NCI-H446 treated with DMSO at 0.1 percent for 48 hours (cell line): ENCODE measurements around the gene CDC42EP1.

Experiments
- DNase-seq: peaks from one replicate; lab custom pipeline; 2025; lab: John Stamatoyannopoulos, UW

Gene CDC42EP1

DNA sequence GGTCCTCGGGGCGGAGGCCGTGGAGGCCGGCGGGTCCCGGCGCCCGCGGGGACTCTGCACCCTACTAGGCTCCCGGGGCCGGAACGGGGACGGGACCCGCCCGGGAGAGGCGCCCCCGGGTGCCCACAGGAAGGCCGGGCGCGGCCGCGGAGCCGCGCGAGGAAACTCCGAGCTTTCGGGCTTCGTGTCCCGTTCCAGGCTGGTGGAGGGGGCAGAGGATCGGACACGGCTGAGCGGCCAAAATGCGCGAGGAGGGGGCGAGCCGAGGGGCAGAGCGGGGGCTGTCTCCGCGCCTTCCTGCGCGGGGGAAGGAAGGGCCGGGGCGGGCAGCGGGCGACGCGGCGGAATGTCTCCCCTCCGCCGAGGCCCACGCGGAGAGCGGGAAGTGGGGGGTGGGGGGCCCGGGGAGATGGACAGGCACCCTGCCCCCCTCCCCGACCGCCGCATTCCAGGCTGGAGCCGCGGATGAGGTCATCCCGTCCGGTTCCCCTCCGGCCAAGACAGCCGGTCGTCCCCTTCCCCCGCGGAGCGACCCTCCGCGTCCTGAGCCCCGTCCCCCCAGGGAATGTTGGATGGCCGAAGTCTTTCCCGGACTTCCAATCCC lies 430 bp downstream of the CDC42EP1 start:
- DNase-seq, result no peak

DNA sequence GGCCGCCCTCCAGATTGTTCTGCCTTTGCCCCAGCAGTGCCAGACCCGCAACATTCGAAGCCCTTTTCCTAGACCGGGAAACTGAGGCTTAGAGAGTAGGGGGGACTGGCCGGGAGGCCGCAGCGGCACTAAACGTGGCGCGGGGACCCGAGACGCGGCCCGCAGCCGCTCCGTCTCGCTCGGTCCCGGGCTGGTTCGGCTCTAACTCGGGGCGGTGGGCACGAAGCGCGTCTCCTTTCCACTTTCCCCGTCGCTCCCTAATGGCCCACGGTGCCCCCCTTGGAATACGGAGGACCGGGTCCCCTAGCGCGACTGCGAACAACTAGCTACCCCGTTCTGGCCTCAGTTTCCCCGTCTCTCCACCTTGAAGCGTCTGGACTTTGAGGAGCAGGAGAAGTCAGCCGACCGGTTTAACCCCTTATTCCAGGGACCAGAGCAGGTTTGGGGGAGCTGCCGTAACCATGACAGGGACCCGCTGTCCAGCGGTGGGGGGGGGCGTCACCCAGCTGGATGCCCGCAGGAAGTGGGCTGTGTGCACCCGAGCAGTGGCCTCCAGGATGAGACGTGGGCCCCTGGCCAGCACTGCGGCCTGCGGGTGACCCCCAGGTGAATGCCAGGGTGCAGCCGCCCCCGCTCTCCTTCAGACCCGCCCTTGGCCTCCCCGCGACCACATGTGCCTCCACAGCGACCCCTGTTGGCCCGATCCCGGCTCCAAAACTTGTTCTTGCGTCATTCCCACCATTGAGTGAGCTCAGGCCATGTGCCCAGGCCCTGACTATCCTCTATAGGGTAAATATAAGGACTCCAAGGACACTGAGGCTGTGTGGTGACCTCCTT lies 1.1 kb downstream of the CDC42EP1 start:
- DNase-seq, result no peak

DNA sequence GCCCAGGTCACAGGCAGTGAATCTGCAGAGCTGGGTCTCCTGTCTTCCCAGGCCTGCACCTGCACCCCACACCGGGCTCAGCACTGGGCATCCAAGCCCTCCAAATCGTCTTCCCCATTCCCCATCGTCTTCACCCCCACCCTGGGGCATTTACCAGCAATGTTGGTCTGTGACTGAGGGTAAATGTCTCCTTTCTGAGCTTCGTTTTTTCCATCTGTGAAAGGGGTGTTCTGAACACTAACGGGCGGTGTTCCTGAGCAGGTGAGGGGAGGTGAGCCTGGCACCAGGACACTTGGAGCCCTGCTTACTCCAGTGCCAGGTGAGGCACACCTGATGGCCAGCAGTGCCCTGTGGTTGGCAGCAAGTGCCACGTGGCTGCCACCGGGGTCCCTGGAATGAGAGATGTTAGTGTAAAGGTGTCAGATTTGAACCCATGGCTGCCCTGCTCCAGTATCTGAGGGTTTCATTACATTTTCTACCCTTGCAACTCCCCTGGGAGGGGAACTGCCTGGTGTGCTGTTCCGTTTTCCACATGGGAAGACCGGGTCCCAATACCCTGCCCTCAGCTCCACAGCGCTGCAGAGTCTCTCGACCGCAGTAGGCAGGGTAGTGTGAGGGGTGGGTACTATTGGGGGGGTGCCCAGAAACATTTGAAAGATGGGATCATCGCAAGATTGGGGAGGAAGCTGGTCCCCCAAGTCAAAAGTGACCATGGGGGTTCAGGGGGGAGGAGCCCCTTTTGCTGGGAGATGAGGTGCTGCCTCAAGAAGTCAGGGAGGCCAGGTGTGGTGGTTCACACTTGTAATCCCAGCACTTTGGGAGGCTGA lies 2.0 kb downstream of the CDC42EP1 start:
- no peak for DNase-seq

DNA sequence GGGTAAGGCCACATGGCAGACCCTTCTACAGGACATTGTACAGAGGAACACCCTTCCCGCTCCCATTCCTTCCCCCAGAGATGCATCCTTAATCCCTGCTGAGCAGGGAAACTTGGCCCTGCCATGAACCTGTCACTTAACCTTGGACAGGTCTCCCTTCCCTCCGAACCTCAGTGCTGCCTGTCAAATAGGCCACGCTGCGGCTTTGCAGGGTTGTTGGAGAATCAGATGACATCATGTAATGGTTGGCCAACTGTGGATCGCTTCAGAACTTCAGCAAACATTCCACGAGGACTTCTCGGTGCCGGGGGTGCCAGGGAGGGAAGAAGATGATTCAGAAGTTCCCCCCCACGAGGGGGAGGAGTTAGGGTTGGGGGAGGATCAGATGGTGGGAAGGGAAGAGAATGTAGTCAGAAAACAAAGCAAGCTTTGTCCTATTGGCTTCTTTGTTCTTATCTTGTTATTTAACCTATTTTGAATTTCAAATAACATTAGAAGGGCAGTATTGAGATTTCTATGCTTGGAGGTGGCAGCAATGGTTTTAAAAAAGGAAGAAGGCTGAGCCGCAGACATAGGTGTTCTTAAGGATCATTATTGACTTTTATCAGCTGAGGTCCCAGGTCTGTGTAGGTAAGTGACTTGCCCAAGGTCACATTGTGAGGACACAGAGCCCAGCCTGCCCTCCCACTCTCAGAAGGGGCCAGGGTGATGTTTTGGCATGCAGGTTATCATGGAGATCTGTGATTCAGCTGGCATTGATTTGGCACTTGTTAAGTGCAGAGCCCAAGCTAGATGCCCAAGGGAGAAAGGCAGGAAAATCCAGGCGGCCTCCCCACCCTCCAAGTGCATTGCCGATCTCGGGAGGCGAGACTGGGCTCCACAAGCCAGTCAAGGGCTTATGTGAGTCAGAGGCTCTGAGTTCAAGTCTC lies 3.1 kb downstream of the CDC42EP1 start:
- no peak for DNase-seq

DNA sequence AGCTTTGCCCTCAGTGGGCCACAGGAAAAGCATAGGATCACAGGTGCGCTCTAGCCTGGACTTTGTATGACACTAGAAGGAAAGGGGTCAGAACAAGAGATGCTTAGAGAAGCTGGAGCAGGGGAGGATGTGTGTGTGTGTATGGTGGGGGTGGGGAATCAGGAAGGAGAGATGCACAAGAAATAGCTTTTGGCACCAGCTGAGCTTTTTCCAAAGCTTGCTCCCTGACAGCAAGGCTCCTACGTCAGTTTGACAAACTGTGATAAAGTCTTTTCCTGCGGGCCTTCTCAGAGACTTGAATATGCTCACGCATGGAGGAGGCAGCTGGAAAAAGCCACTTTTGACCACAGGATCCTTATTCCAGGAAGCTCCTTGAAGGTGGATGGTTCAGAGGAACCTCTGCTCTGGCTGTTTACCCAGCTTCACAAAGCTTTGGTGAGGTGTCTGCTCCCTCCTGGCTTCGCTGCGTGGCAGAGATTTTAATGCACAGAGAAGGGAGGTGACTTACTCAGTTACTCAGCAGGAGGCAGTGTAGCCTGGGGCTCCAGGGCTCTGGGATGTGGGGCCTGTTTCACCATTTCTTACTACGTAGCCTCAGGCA lies 3.9 kb downstream of the CDC42EP1 start:
- DNase-seq, result no peak

DNA sequence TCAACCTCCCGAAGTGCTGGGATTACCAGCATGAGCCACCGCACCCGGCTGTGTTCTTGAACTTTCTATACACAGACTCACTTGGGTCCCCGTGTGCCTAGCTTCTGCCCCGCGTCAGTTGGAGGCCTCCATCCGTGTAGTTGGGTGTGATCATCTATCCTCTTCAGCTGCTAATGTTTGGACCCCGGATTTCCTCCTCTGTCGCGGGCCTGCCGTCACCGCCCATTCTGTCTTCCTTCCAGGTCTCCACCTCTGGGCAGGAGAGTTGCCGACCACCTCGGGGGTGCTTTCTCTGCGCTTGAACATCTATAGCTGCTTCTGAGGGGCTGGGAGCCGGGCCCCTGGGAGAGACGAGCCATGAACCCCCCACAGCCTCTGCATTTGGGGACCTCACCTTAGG lies 5.5 kb downstream of the CDC42EP1 start:
- no peak for DNase-seq

DNA sequence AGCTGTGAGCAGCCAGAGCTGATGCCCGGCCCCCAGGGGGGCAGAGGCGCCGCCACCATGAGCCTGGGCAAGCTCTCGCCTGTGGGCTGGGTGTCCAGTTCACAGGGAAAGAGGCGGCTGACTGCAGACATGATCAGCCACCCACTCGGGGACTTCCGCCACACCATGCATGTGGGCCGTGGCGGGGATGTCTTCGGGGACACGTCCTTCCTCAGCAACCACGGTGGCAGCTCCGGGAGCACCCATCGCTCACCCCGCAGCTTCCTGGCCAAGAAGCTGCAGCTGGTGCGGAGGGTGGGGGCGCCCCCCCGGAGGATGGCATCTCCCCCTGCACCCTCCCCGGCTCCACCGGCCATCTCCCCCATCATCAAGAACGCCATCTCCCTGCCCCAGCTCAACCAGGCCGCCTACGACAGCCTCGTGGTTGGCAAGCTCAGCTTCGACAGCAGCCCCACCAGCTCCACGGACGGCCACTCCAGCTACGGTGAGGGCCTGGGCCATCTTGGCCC lies 6.1 kb downstream of the CDC42EP1 start:
- DNase-seq, result no peak

DNA sequence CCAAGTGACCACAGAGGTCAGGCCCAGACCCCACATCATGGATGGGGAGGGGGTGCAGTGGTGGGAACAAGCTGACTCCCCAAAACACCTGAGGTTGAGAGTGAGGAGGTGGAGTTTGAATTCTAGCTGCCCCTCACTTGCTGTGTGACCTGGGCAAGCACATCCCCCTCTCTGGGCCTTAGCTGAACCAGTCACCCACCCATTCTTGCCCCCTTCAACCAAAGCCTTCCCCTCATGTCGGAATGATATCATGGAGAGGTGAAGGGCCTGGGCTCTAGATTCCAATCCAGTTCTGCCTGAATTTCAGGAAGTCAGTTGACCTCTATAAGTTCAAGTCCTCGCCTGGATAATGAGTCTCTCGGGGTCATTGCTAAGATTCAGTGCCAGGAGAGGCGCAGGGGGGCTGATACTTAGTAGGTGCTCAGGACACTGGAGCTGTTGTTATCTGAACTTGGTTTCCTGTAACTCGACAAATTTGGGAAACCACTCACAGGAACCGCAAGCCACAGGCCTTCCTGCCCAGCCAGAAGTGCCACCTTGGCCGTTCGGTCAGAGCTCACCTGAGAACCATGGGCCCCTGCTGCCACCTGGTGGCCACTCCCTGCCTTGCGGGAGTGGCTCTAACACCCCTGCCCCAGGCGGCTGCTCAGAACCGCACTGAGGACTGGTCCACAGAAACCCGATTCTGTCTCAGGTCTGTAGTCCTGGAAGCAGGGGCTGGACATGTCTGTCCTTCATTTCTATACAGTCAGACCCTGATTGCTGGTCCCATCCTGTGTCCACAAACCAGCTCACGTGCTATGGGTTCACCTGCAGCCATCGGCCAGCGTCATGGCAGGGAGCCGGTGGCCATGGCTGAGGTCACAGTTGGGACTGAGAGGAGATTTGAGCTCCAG lies 6.9 kb downstream of the CDC42EP1 start:
- DNase-seq, result no peak

DNA sequence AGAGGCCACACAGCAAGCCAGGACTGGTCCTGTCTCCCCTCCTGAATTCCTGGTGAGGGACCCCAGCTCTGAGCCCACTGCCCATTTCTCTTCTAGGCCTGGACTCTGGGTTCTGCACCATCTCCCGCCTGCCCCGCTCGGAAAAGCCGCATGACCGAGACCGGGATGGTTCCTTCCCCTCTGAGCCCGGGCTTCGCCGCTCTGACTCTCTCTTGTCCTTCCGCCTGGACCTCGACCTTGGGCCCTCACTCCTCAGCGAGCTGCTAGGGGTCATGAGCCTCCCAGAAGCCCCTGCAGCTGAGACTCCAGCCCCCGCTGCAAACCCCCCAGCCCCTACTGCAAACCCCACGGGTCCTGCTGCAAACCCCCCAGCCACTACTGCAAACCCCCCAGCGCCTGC lies 7.7 kb downstream of the CDC42EP1 start:
- DNase-seq, result no peak

DNA sequence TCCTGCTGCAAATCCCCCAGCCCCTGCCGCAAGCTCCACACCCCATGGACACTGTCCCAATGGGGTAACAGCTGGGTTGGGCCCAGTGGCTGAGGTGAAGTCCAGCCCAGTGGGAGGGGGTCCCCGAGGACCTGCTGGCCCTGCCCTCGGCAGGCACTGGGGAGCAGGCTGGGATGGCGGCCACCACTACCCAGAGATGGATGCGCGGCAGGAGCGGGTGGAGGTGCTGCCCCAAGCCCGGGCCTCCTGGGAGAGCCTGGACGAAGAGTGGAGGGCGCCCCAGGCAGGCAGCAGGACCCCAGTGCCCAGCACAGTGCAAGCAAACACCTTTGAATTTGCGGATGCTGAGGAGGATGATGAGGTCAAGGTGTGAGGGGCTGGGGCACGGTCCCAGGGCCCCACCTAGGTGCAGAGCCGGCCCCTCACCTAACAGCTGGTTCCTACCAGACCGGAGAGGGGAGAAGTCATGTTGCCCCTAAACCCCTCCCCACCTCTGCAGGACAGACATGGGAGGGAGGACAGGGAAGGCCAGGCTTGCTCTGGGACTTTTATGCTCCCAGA lies 8.2 kb downstream of the CDC42EP1 start:
- DNase-seq, result no peak

DNA sequence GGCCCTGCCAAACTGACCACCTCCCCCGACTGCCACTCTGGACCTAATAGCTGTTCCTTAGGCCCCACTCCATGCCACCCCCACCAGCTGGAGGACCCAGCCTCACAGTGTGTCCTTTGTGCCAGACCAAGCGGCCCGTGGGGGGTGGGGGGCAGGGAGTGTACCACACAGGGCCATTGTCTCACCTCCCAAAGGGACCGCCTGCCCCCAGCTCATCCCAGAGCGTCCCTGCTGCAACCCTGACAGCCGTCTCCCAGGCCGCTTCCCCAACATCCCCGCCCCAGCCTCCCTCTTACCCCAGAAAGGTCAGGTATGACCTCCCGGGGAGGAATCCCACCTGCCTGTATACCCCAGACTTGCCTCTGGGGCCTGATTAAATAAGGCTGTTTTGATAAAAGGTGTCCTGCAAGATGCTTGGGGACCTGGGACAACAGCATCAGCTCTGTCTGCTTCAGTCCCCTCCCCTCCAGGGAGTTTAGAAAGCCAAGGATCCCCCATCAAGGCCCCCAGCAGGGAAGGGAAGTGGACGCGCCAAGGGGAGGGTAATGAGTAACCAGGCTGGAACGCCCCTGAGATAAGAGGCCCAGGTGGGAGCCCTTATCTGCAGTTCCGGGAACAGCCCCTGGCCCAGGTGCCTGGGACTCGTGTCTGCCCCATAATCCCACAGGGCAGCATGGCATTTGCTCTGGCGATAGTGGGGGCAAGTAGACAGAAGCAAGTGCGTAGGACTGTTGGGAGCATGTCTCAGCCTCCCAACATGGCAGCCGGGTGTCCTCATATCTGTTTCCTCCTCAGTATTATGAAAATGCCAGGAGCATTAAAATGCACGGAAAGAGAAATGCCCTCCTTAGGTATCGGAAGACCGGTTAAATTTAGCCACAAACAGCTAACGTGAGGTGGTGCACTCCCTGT lies 9.0 kb downstream of the CDC42EP1 start:
- DNase-seq, result no peak

DNA sequence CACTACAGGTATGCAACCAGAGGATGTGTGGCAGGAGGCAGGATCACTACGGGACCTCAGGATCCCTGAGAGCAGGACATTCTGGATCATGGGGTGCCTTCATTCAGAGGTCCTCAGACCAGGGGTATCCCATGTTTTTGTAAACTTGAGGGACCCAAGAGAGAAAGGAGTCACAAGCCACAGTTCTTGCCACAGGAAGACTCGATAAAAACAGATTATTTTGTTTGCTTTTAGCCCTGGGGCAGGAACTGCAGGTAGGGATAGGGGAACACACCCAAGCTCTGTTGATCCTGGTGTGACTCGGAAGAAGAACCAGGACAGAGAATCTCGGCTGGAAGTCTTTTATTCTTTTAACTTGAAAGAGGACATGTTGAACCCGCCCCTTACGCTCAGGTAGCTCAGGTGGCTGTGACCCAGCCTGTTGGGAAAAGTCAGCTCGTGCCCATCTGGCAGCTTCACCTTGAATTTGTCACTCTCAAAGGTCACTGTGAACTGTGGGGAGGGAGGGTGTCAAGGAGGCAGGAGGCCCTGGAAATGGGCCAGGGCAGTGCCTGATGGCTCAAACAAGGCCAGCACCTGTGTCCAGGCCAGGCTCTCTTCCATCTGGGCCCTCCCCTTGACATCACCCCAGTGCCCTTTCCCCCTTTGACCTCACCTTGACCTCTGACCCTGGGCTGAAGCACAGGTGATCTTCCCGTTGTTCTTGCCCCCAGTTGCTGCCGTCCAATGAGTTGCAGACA lies 9.8 kb downstream of the CDC42EP1 start:
- DNase-seq, result no peak

DNA sequence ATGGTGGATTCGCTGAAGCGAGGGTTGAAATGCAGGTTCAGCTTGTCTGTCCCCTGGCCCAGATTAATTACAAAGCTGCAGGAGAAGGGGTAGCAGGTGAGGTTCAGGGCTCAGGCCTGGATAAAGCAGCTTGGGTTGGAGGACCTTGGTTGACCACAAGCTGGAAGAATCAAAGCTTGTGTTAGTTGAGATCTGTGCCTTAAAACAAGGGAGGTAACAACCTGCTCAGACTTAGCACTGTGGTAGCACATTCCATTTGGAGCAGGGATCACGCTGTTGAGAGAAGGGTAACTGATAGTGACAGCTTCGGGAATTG lies 10.3 kb downstream of the CDC42EP1 start:
- DNase-seq, result no peak

DNA sequence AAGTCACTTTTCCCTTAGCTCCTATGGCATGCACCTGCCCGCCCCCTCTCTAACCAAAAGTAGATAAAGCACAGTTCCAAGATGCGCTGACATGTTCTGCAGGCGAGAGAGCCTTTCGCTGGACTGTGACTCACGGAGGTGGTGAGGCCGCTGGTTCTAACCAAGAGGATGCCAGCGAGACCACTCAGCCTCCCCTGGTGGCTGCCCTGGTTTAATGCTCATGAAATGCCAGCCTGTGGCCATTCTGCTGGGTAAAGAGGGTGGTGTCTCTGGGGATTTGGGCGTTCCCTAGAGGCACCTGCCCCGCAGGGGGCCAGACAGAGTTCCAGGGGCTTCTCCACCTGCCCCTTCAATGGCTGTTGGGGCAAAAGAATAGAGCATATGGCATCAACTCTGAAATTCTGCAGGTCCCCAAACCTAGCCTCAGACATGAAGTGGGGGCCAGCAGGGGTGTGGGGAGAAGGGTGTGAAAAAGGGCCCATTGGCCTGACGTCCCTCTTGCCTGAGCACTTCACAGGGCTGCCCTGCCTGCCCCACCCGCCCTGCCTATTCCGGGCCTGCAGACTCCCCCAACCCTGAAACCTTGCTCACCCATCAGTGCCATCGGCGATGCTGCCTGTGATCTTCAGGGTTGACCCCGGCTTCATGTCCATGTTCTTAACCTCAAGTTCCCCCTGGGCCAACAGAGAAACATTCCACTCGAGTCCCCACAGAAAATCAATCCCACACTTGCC lies 11.1 kb downstream of the CDC42EP1 start:
- no peak for DNase-seq

DNA sequence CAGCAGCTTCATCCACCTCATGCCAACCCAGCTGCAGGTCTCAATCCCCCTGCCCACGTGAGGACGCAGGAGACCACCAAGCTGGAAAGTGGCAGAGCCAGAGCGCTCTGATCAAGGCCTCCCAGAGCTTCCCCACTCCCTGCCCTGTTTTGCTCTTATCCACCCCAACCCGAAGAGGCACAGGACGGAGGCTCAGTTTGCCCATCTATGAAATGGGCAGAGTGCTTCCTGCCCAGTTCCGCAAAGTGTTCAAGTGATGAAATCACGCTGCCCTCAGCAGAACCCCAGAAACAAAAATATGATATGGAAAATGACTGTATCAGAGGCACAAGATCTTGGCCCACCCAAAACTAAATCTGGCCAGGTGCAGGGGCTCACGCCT lies 11.7 kb downstream of the CDC42EP1 start:
- no peak for DNase-seq

DNA sequence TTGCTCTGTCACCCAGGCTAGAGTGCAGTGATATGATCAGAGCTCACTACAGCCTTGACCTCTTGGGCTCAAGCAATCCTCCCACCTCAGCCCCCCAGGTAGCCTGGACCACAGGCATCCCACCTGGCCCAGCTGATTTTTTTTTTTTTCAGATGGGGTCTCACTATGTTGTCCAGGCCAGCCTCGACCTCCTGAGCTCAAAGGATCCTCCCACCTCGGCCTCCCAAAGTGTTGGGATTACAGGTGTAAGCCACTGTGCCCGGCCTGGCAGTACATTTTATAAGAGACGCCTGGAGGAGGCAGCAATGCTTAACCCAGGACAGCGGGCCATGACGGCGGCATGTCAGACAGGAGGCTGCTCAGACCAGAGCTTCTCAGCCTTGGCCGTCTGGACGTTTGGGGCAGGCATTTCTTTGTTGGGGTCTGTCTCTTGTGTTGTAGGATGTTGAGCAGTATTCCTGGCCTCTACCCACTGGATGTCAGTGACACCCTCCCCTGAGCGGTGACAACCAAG lies 15.3 kb downstream of the CDC42EP1 start:
- no peak for DNase-seq

DNA sequence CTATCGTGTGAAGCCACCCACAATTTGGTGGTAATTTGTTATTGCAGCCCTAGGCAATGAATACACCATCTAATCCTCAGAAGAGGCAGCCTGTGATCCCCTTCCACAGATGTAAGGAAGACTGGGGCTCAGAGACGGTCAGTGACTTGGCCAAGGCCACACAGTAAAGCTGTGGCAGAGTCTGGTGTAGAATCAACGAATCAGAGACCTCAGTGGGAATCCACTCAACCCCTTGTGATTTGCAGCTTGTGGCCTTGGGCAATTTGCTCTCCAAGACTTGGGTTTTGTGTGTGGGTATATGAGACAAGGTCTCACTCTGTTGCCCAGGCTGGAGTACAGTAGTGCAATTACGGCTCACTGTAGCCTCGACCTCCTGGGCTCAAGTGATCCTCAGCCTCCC lies 17.7 kb downstream of the CDC42EP1 start:
- DNase-seq, result no peak
